Effector CD8-positive, alpha-beta T cell (primary cell): ENCODE measurements around the gene TBX20.

Source experiments
- DNase-seq: peaks from one replicate; lab custom pipeline; 2025; lab: John Stamatoyannopoulos, UW
- total RNA-seq, 4 experiments: gene quantifications; one replicate each; lab custom pipeline; 2026; lab: John Stamatoyannopoulos, UW

The TBX20 gene, protein sequence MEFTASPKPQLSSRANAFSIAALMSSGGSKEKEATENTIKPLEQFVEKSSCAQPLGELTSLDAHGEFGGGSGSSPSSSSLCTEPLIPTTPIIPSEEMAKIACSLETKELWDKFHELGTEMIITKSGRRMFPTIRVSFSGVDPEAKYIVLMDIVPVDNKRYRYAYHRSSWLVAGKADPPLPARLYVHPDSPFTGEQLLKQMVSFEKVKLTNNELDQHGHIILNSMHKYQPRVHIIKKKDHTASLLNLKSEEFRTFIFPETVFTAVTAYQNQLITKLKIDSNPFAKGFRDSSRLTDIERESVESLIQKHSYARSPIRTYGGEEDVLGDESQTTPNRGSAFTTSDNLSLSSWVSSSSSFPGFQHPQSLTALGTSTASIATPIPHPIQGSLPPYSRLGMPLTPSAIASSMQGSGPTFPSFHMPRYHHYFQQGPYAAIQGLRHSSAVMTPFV
- 0.12 to 0.39 (median 0.36) reads per million in 4 experiments for total RNA-seq

DNA sequence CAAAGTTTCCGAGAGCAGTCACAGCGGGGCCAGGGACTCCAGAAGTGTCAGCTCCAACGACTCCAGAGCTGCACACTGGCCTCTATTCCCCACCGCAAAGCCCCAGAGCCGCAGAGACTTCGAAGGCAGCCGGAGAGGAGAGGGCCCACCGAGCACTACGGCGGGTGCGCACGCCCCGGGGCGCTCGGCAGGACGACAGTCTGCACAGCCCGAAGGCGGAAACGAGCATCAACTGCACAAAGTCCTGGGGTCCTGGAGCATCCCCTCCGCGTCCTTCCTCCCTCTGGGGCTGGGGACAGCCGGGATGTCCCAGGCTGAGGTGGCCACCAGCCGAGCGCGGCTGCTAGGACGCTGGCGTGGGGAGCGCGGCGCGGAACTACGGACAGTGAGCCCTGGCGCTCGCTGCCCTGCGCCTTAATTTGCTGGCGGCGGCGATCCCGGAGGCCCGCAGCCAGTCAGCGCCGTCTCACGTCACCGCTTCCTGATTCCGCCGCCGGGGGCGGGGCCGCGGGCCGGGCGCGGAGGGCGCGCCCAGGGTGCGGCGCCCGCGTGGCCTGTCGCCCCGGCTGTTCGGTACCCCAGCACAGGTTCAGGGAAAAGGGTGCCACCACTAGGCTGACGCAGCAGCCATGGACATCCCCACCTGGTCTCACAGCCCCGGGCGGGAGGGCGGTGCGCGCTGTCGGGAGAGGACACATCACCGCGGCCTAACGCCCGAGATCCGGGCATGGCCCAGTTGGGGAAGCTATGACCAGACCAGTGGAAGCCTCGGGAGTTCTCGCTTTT is at the start of gene TBX20:
TSS of gene TBX20 (minus strand) at position 391 of the 786 bp plus-strand sequence. CDS start 480 bp downstream, outside the sequence.
- DNase-seq, result no peak

DNA sequence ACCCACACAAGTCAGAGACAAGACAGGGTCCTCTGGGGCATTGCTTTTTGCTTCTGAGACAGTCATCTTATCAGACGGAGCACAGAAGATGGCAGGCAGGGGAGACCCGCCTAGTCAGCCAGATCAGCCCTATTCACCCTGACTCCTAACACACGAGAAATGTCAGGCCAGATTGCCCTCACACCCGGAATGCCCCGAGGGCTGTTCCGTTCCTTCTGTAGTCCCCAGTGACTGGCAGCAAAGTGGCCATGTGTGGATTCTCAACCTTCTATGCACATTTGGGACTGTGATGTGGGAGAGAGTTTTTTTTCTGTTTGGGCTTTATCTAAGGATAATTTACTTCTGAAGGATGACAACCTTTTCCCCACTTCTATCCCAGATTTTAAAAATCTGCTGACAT is 35.5 kb upstream of the TBX20 start:
- no peak for DNase-seq

DNA sequence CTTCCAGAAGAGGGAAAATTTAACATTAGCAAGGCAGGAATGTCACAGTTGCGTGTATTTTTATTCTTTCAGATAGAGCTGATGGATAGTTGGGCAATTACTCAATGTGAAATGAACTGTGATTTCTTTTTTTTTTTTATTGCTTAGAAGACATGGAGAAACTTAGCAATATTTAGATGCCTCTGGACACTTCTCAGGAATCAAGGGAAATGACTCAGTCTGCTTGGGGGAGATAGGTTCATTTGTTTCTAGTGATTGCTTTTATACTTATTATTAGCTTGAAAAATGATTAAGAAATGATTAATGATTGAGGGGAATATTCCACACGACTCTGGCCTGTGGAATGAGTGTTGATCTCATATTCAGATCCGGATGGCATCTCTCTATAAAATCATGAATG is 33.1 kb upstream of the TBX20 start:
- DNase-seq, result no peak

DNA sequence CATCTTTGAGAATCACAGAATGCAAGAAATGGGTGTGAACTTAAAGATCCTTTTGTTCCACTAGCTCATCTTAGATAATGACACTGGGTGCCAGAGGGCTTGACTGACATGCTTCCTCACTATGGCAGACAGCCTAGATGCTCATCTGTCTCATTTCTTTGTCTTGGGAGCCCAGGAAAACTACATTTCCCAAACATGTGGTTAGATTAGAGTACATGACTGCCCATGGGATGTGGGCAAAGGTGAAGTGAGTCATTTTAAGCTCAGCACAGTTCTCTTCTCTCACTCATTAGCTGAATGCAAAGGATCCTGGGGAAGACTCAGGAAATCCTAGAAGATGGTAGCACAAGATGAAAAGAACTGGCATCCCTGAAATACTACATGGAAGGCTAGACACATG is 32.5 kb upstream of the TBX20 start:
- no peak for DNase-seq

DNA sequence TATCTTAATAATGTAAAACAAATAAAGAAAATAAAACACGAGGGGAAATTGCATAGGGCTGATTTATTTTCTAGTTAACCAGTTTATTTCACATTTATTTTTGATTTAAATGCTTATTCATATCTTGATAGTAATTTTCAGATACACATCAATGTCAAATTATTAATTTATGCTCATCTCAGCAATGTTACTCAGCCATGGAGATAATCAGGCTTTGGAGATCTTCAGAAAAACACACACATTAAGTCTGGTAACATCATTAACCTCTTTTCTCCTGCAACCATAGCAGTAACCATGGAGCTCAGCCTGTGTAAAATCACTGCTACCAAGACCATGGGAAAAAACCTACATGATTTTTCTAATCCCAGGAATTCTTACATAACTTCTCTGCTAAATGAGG is 31.9 kb upstream of the TBX20 start:
- no peak for DNase-seq

DNA sequence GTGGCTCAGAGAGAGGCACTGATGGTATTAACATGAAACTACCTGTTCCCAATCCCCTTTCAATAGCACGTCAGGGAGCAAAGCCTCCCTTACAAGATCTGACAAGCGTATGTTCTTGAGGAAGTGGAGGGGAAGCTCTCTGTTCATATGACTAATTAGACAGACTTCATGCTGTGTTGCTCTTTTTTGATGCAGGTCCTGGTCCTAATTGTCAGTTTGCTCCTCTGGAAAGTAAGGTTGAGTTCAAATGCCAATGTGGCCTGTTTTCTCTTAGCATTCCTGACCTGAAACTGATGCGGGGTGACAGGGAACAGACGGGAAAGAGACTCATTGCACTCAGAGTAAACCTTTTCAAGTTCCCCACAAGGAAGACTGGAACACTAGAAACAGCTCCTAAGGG is 27.0 kb upstream of the TBX20 start:
- no peak for DNase-seq

DNA sequence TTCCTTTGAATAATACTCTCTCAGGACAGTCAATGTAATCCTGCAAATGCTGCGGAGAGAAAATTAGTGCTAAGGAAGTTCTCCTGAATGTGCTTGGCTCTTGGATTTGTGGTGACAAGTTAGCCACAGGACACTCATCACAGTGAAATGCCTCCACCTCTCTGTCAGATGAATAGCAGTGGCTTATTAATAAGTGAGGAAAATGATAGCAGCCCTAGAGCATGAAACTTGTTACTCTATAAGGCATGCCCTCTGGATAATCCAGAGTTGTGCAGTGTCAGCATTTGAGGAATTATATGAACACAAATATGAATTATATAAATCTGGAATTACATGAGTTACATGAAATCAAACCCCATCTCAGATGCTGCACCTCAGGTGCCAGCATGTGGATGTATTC is 23.5 kb upstream of the TBX20 start:
- no peak for DNase-seq

DNA sequence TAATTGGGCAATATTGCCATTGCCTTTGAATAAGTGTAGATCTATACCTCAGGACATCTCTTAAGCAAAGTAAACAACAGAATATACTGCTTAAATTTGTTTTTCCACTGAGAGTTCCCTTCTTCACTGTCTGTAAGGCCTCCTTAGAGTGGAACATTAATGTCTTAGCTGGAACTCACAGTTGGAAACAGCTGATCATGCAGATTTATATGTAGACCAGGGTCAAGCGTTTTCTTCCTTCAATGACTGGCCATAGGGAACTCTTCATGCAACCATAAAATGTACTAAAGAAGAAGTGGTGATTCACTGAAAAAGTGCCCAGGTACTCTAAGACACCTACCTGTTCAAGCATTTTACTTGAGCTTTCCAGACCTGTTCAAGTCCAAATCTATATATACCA is 18.3 kb upstream of the TBX20 start:
- DNase-seq, result no peak

DNA sequence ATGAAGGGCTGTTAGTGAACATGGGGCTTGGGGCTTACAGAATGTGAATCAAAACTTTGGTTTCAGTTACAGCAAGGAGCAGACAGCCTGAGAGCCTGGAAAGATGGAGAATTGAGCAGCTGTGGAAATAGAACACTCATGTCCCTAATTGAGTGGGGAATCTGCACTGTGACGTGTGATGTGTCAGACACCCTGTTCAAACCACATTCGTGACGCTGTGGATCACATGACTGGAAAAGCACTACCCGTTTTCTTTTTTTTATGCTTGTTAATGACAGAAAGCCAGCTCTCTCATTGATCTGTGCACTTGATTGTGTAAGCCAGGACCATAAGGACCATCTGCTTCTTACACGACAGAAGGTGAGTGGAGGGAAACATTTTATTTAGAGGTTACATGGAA is 15.1 kb upstream of the TBX20 start:
- DNase-seq, result no peak

DNA sequence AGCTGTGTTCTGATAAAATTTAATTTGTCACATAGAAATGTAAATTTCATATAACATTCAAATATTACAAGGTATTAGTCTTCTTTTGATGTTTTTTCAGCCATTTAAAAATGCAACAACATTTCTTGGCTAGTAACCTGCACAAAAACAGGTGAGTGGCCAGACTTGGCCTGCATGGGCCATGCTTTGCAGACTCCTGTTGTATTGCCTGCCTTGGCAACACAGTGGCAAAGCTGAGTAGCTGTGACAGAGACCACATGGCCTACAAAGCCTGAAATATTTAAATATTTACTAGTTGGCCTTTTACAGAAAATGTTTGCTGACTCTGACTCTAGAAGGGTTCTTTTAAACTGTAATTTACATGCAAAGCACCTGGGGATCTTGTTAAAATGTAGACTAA is 13.5 kb upstream of the TBX20 start:
- DNase-seq, result no peak

DNA sequence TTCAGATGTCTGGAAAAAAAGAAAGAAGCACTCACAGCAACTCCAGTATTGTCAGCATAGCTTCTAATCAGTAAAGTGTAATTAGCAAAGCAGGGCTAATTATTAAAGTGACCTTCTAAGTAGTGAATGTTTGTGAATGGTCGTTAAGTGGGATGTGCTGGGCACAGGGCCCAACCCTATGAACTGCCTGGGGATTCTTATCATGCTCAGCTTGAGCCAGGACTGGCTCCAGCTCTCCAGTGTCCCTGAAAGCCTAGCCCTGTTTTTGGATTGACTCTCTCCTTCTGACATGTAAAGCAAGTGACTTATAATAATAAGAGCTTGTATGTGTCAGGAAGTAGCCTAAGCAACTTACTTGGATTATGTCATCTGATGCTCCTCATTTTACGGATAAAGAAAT is 9.5 kb upstream of the TBX20 start:
- DNase-seq, result no peak

DNA sequence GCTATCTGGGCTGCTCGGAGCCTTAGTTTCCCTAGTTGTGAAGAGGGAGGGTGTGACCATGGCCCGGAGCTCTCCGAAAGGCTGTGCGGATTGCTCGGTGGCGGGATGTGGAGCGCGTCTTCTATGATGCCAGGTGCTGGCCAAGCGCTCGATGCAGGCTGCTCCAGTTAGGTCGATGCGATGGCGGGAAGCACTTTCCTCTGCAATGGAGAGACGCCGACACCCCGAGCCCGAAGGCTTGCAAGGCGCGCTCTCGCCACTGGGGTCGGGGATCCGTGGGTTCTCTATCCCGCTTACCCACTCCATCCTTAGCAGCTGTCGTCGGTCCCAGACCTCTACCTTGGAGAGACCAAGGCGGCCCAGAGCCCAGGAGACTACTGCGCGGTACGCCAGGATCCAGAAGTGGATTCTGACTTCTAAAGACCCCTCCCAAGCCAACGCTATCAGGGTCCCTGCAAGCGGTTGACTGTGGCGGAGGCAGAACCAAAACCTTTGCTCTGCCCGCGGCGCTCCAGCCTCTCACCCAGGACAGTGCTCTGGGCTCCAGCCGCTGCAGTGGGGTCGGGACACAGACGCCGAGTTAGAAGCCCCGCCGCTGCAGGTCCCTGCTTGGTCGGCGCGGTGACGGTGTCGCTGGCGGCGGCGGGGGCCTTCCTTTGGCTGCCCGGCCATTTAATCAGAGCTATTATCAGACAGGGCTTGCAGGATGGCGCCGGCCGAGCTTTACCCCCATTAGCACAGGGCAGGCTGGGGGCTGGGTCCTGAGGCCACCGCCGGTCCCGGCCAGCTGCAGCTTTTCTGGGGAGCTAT is 7.8 kb upstream of the TBX20 start:
- DNase-seq, result no peak

DNA sequence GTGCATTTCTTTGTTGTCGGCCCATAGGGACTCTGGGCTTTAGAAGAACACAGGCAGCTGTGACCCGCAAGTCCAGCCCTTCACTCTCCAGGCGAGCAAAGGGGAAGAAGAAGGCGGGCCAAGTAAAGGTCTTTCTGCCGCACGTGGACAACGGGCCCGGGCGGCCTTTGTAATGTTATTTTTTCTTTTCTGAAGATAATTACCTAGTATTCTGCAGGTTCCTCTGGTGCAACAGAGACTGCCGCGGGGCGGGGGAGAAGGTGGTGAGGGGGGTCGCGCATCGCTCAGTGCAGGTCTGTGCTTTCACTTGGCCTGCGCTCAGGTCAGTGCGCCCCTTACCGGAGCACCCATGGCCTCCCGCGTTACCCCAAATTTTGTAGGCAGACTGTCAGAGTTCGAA is 7.1 kb upstream of the TBX20 start:
- no peak for DNase-seq

DNA sequence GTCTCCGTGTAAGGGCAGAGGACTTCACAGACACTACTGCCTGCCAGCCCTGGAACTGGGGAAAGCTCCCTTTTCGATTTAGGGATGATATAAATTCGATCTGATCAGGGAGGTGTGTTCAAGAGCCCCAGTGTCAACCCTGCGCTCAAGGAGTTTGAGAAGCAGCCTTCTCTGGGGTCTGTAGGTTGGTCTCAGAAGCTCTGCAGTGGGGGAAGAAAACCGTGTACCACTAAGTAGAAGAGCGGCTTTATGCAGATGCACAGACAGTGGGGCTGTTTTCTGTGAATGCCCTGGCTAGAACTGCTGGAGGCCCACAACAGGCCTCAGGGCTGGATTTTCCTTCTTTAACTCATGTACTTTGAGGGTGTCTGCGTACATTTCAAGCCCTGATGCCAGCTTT is 6.3 kb upstream of the TBX20 start:
- no peak for DNase-seq

DNA sequence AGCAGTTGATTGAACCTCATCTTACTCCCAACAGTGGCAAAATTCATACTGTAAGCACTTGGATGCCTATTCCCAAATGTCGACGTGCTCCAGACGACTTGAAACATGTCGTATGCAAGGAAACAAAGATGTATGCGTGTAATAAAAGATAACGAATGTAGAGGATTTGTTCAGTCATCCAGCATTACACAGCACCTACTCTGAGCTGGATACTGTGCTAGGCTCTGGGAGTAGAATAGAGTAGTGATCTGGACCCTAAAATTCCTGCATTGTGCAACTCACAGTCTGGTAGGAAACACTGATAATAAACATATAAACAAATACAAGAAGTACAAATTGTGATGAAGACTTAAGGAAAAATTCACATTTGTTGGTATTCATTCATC is 5.6 kb upstream of the TBX20 start:
- DNase-seq, result no peak

DNA sequence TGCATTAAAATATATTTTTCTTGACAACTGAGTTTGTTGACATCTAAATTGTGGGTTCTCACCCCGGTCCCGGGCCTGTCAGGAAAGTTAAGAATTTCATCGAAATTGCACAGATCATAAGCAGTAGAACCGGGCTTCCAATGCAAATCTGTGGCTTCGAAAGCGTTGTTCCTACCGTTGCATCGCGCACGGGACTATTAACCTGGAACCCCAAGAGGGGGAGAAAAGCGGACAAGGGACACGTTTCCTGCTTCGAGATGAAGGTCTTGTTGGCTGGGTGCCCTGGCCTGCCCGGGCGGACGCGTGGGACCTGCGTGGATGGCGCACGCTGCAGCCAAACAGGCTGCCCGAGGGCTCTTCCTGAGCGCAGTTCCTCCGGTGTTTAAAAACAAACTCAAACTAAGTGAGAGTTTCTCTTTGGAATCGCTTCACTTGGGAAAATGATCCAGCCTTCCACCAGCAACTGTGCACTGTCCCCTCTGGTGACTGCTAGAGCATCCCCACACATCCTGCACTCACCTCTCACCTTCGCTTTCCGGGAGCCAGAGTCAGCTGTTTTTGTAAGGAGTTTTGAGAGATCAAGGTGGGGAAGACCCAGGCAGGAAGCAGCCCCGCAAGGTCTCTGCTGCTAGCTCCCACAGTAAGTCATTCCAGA is 5.1 kb upstream of the TBX20 start:
- no peak for DNase-seq

DNA sequence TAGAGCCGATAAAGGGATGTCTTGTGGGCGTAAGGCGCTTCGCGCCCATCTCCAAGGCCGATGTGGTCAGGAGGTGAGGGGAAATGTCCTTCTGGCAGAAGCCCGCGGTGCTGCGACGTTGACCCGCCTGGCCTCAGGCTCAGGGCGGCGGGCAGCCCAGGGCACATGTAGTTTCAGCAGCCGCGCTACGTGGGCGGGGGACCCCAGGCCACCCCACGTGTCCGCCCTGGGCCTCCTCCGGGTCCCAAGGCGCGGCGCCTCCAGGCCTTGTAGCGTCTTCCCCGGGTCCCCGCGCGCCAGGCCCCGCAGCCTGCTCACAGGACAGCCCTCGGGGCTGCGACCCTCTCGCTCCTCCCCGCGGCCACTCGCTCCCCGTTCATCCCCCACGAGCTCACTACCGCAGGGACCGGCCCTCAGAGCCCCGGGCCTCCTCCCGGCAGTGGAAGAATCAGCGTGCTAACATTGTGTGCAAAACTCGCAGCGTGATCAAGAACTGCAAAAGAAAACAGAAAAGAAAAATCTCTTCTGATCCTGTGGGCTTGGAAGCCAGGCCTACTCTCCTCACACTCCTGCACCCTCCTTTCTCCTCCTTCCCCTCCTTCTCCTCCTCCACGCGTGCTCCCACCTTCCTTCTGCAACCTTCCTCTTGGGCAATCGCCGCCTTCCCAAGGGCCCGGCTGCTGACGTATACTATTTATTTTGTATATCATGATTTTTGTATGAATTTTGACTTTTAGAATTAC is 4.4 kb upstream of the TBX20 start:
- DNase-seq, result no peak

DNA sequence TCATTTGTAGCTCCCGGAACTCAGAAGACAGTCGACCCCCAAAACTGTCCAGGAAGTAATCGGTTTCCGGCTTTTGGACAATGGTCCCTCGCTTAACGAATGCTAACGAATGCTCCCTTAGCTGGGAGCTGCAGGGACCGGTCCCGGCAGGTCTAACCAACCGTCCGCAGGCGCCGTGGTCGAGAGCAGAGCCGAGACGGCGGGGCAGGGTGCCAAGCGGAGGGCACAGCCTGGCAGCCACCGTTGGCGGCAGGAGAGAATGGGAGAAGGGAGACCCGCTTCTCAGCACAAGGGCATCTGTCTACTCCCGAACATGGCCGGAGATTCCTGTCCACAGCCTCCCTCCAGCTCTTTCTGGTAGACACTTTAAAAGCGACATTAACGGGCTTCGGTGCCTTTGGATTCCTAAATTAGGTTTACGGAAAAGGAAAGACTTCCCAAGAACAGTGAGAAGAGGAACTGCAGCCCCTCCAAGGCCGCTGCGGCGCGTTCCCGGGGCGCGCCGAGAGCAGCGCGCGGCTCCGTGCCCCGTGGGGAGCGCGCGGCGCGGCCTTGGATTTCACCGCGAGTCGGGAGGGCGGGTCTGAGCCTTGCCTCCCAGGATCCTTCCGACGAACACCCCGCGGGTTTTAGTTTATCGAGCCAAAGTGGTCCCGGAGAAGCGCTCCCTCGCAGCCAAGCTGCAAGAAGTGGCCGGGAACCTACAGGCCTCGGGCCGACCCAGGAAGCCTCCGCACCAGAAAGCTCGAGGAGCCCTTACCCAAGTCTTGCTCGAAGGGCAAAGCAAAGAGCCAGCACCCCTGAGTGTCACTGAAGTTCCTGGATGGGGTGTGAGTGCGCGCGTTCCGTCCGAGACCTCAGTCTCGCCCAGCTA is 3.6 kb upstream of the TBX20 start:
- no peak for DNase-seq

DNA sequence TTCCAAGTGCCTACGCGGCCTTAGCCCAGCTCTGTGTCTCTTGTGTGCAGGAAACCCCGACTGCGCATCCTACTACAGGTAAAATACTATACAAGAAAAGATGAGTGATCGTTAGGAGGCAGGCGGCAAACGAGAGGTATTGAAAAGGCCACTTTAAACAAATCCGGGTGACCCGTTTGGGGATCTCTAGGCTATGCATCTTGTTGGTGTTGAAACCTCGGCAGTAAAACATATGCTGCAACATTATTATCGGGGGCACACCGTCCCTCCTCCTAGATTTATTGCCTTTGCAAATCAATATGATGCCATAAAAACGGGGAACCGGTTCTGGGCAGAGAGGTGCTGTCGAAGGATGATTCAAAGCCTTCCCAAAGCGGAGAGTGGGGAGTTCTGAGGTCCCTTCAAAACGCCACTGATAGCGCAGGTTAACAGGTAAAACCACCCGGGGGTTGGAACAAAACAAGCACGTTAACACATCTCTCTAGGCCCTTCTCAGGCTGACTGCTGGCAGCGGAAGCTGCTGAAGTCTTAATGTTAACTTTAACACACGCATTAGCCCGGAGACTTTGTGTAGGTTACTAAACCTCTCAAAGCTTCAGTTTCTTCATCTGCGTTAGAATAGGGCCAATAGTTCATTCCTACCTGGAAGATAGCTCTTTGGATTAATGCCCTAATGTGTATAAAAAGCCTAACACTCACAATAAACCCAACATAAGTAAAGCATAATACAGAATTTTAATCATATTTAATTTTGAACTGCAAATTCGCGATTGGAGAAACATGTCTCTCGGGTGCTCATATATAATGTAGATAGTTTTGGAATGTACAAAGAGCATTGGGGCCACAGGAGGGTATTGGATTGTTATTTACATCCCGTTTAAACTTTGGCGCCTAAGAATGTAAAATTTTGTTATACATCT is 2.6 kb upstream of the TBX20 start:
- DNase-seq, result no peak
